Lower leg skin (tissue), 3 donors: ENCODE measurements around the gene TMEM235.

Source experiments
- POLR2A ChIP-seq, 2 donors: fragments of 450-650 bp; IDR thresholded peaks; one replicate each; pipeline ENCODE4 v1.6.1; 2016 to 2017; ENCODE audit warnings: antibody characterized with exemption in 2 of 2, mild to moderate bottlenecking in 1 of 2, moderate library complexity in 1 of 2
- TF ChIP-seq, protein P1 (sequence below), 3 donors: fragments of 450-650 bp; IDR thresholded peaks; one replicate each; pipeline ENCODE4 v1.5.1; 2016; ENCODE audit warnings: antibody characterized with exemption in 3 of 3, mild to moderate bottlenecking in 3 of 3, moderate library complexity in 2 of 3

- no peak for TF ChIP-seq POLR2A (IDR thresholded peaks at IDR 0.05)
- TF ChIP-seq, protein P1, sequence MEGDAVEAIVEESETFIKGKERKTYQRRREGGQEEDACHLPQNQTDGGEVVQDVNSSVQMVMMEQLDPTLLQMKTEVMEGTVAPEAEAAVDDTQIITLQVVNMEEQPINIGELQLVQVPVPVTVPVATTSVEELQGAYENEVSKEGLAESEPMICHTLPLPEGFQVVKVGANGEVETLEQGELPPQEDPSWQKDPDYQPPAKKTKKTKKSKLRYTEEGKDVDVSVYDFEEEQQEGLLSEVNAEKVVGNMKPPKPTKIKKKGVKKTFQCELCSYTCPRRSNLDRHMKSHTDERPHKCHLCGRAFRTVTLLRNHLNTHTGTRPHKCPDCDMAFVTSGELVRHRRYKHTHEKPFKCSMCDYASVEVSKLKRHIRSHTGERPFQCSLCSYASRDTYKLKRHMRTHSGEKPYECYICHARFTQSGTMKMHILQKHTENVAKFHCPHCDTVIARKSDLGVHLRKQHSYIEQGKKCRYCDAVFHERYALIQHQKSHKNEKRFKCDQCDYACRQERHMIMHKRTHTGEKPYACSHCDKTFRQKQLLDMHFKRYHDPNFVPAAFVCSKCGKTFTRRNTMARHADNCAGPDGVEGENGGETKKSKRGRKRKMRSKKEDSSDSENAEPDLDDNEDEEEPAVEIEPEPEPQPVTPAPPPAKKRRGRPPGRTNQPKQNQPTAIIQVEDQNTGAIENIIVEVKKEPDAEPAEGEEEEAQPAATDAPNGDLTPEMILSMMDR (IDR thresholded peaks at IDR 0.05) = no peak
Measured at GRCh38 chr17:78266771-78267170, 35.3 kb downstream of the TMEM235 start.
